H1 (cell line): ENCODE measurements around the gene CLDN4. TPM values are rescaled to one million over a fixed set of nuclear protein-coding genes. Genes with fewer than 3 reads are reported as not detected.

Experiments used
- CTCF ChIA-PET: fragments of 300-600 bp; sonication (Branson Sonifier 250); formaldehyde crosslinking; loops from one replicate; lab custom pipeline; 2021; ENCODE audit not compliant: partially characterized antibody; lab: Charles Lee
- POLR2A ChIA-PET: fragments of 300-600 bp; sonication (Branson Sonifier 250); formaldehyde crosslinking; loops from one replicate; lab custom pipeline; 2021; ENCODE audit warnings: inconsistent platforms; ENCODE audit not compliant: partially characterized antibody; lab: Charles Lee
- DNase-seq, 2 experiments: peaks; one replicate each; pipeline versions ENCODE4 v3.0.0 to v3.0.0-alpha.2; 2010 to 2022; ENCODE audit warnings: low spot score in 2 of 2, low read depth in 1 of 2, mixed read lengths in 1 of 2
- FAIRE-seq: peaks from 2 replicates; lab custom pipeline; 2011; peaks lifted over from hg19 to GRCh38; lab: Jason Lieb, UNC
- H2AFZ ChIP-seq: 2 replicates; pipeline ENCODE4 v1.8.1; 2012; ENCODE audit warnings: low read length, inconsistent platforms
- H2AK5ac ChIP-seq: 2 replicates; pipeline ENCODE4 v1.6.1; 2013; ENCODE audit warnings: low read depth, low read length
- H2BK120ac ChIP-seq: replicated peaks from 2 replicates; pipeline ENCODE3; 2013; ENCODE audit warnings: low read depth, low read length, inconsistent platforms
- H2BK12ac ChIP-seq: 2 replicates; pipeline ENCODE4 v1.6.1; 2013; ENCODE audit warnings: low read depth, low read length
- H2BK15ac ChIP-seq: 2 replicates; pipeline ENCODE4 v1.6.1; 2013; ENCODE audit warnings: low read length
- H2BK20ac ChIP-seq: 2 replicates; pipeline ENCODE4 v1.6.1; 2013; ENCODE audit warnings: low read length
- H2BK5ac ChIP-seq: 2 replicates; pipeline ENCODE4 v1.6.1; 2013; ENCODE audit warnings: low read depth, low read length
- H3K14ac ChIP-seq: 2 replicates; pipeline ENCODE4 v1.6.1; 2013; ENCODE audit warnings: inconsistent platforms; ENCODE audit not compliant: insufficient read length
- H3K18ac ChIP-seq: 2 replicates; pipeline ENCODE4 v1.6.1; 2013; ENCODE audit warnings: low read length; ENCODE audit errors: extremely low read depth
- H3K23ac ChIP-seq: 2 replicates; pipeline ENCODE4 v1.6.1; 2013; ENCODE audit warnings: inconsistent platforms; ENCODE audit not compliant: insufficient read length
- H3K23me2 ChIP-seq: 2 replicates; pipeline ENCODE4 v1.6.1; 2013; ENCODE audit warnings: low read depth, low read length
- H3K27ac ChIP-seq: 2 replicates; pipeline ENCODE4 v1.6.1; 2011; ENCODE audit warnings: low read depth, low read length, inconsistent platforms
- H3K27me3 ChIP-seq, 4 experiments: replicated peaks in 1 of 4; 1 replicate in 1 of 4; 2 replicates in 3 of 4; pipeline versions ENCODE4 v1.6.1 to v1.8.1; 2011 to 2013; ENCODE audit warnings: low read length in 3 of 4, mild to moderate bottlenecking in 3 of 4, inconsistent platforms in 2 of 4, mixed read lengths in 2 of 4, moderate library complexity in 1 of 4; ENCODE audit not compliant: control insufficient read depth in 3 of 4, insufficient read depth in 3 of 4; ENCODE audit errors: extremely low read depth in 1 of 4
- H3K36me3 ChIP-seq, 4 experiments: 2 replicates each; pipeline versions ENCODE4 v1.6.1 to v1.8.1; 2011 to 2013; ENCODE audit warnings: mild to moderate bottlenecking in 4 of 4, low read length in 3 of 4, moderate library complexity in 2 of 4, control low read depth in 1 of 4, inconsistent platforms in 1 of 4; ENCODE audit not compliant: insufficient read depth in 4 of 4, control insufficient read depth in 2 of 4
- H3K4ac ChIP-seq: replicated peaks from 2 replicates; pipeline ENCODE3; 2013; ENCODE audit warnings: low read length, low read depth, mixed read lengths, inconsistent platforms; ENCODE audit not compliant: insufficient read length
- H3K4me1 ChIP-seq, 4 experiments: replicated peaks in 1 of 4; 1 replicate in 1 of 4; 2 replicates in 3 of 4; pipeline versions ENCODE4 v1.6.1 to v1.8.1; 2011 to 2013; ENCODE audit warnings: low read length in 3 of 4, inconsistent platforms in 2 of 4, mixed read lengths in 1 of 4; ENCODE audit not compliant: insufficient read depth in 4 of 4, control insufficient read depth in 3 of 4
- H3K4me2 ChIP-seq, 2 experiments: 2 replicates each; pipeline versions ENCODE4 v1.6.1 to v1.8.1; 2011 to 2013; ENCODE audit warnings: low read depth in 2 of 2, low read length in 2 of 2, control low read depth in 1 of 2, inconsistent platforms in 1 of 2, mild to moderate bottlenecking in 1 of 2; ENCODE audit not compliant: insufficient read depth in 1 of 2
- H3K4me3 ChIP-seq, 4 experiments: fragments of 200-600, 300-600 bp in 1 of 4; sonication (generic), shearing (Covaris generic), sonication (Bioruptor Twin) in 1 of 4; 2 replicates each; pipeline versions ENCODE4 v1.5.1 to v1.8.1; 2011 to 2016; ENCODE audit warnings: low read length in 4 of 4, low read depth in 3 of 4, control low read depth in 2 of 4, inconsistent platforms in 2 of 4, mild to moderate bottlenecking in 2 of 4, mixed read lengths in 1 of 4, moderate library complexity in 1 of 4; ENCODE audit not compliant: insufficient read depth in 2 of 4; ENCODE audit errors: extremely low read depth in 1 of 4
- H3K56ac ChIP-seq: replicated peaks from 2 replicates; pipeline ENCODE3; 2013; ENCODE audit warnings: low read depth, mild to moderate bottlenecking, mixed read lengths, low read length, inconsistent platforms; ENCODE audit not compliant: insufficient read length
- H3K79me1 ChIP-seq: 2 replicates; pipeline ENCODE4 v1.6.1; 2013; ENCODE audit warnings: low read depth, low read length, control low read depth
- H3K79me2 ChIP-seq, 2 experiments: 2 replicates each; pipeline versions ENCODE4 v1.6.1 to v1.8.1; 2012 to 2013; ENCODE audit warnings: low read length in 2 of 2, mild to moderate bottlenecking in 2 of 2, inconsistent platforms in 1 of 2; ENCODE audit not compliant: insufficient read depth in 2 of 2, control insufficient read depth in 1 of 2
- H3K9ac ChIP-seq, 4 experiments: replicated peaks in 1 of 4; 1 replicate in 1 of 4; 2 replicates in 3 of 4; pipeline versions ENCODE4 v1.6.1 to v1.8.1; 2011 to 2013; ENCODE audit warnings: low read depth in 3 of 4, low read length in 3 of 4, control low read depth in 2 of 4, mild to moderate bottlenecking in 2 of 4, moderate library complexity in 2 of 4, inconsistent platforms in 1 of 4; ENCODE audit errors: extremely low read depth in 1 of 4
- H3K9me3 ChIP-seq, 2 experiments: 2 replicates each; pipeline versions ENCODE4 v1.6.1 to v1.8.1; 2012 to 2013; ENCODE audit warnings: mild to moderate bottlenecking in 2 of 2, moderate library complexity in 2 of 2, control low read depth in 1 of 2, inconsistent platforms in 1 of 2, low read depth in 1 of 2, low read length in 1 of 2, mixed read lengths in 1 of 2; ENCODE audit not compliant: insufficient read depth in 2 of 2
- H4K20me1 ChIP-seq, 2 experiments: replicated peaks in 1 of 2; 2 replicates each; pipeline versions ENCODE3 to v1.8.1; 2011 to 2013; ENCODE audit warnings: inconsistent platforms in 2 of 2, low read length in 2 of 2, mild to moderate bottlenecking in 1 of 2; ENCODE audit not compliant: insufficient read depth in 2 of 2, control insufficient read depth in 1 of 2
- H4K5ac ChIP-seq: 2 replicates; pipeline ENCODE4 v1.6.1; 2013; ENCODE audit warnings: low read length, low read depth, mixed read lengths, inconsistent platforms; ENCODE audit not compliant: insufficient read length
- H4K8ac ChIP-seq: 2 replicates; pipeline ENCODE4 v1.8.0; 2013; ENCODE audit warnings: mild to moderate bottlenecking, moderate library complexity, low read length, inconsistent platforms; ENCODE audit not compliant: insufficient read depth; ENCODE audit errors: extremely low read depth
- H4K91ac ChIP-seq: replicated peaks from 2 replicates; pipeline ENCODE3; 2013; ENCODE audit warnings: low read length, mixed read lengths, inconsistent platforms; ENCODE audit not compliant: insufficient read length
- BRCA1 ChIP-seq: IDR thresholded peaks from 2 replicates; pipeline ENCODE4 v1.6.1; 2012; ENCODE audit warnings: low read depth, low read length, improper control_type of control experiment
- CEBPB ChIP-seq: IDR thresholded peaks from 2 replicates; pipeline ENCODE4 v1.6.1; 2012; ENCODE audit warnings: low read depth, low read length
- CHD2 ChIP-seq: IDR thresholded peaks from 2 replicates; pipeline ENCODE4 v1.6.1; 2012; ENCODE audit warnings: low read length, improper control_type of control experiment
- POLR2AphosphoS5 ChIP-seq: IDR thresholded peaks from 2 replicates; pipeline ENCODE4 v1.6.1; 2011; ENCODE audit warnings: low read depth, low read length
- RFX5 ChIP-seq: IDR thresholded peaks from 2 replicates; pipeline ENCODE4 v1.6.1; 2011; ENCODE audit warnings: low read depth, low read length, improper control_type of control experiment, borderline replicate concordance
- WGBS, 2 experiments: shearing (Covaris generic) in 1 of 2; methylation state at CpG; one replicate each; pipeline versions ENCODE4 v1.1.6 to v1.1.7; 2013 to 2015; ENCODE audit warnings: low lambda C conversion rate in 2 of 2, mixed read lengths in 2 of 2, inconsistent platforms in 1 of 2, low coverage in 1 of 2, missing lambda C conversion rate in 1 of 2; ENCODE audit not compliant: insufficient replicate concordance in 2 of 2, insufficient coverage in 1 of 2, insufficient read length in 1 of 2; ENCODE audit errors: extremely low coverage in 1 of 2, missing lambda C conversion rate in 1 of 2; 5-methylcytosine and 5-hydroxymethylcytosine counted together
- polyA plus RNA-seq, 7 experiments: library from polyadenylated mRNA; depleted of rRNA in 3 of 7; stranded (reverse) in 5 of 7; unstranded in 2 of 7; fragments of >200 nt in 5 of 7; fragments of 200-250 nt in 2 of 7; gene quantifications; 1 replicate in 5 of 7; 2 replicates in 1 of 7; 4 replicates in 1 of 7; pipeline versions ENCODE4 v1.2.1 to v1.2.3, GENCODE V29; 2011 to 2013; ENCODE audit warnings: missing spikeins in 2 of 7, mixed read lengths in 2 of 7
- total RNA-seq: library from RNA; stranded (reverse); fragmentation: NEBNext Ultra II Directional; extraction: Animal tissue kit (Norgen Biotek cat#: 25700); gene quantifications from 2 replicates; pipeline ENCODE4 v1.2.1, GENCODE V29; 2021

CLDN4 gene
- total and polyA plus RNA-seq, 2 of the 8 experiments (the other 6 are each of a cell fraction or from before 2014, with no cell fraction given) = 28.0 to 69.3 TPM

- Histone ChIP-seq H4K91ac (no peak overlapping the region), H2AFZ (no peak overlapping the region), H3K79me1 (no peaks in the 10 kb centered on the region), H4K8ac (no peak overlapping the region), H3K27me3 (no peaks in the 10 kb centered on the region), H2BK12ac (peak overlapping the region; percentile 30; the same call in 1 of the 2 replicates), H3K56ac (no peak overlapping the region), H3K23ac (no peak overlapping the region), H2AK5ac (no peak overlapping the region), H3K4me3 (no peak overlapping the region), H3K4me1 (peaks cover 0 to 6% (median 3%) of the 10 kb centered on the region in 4 experiments; a peak in 5 of 7 replicates), H3K36me3 (no peaks in the 10 kb centered on the region), H4K5ac (no peak overlapping the region), H2BK120ac (no peak overlapping the region), H3K14ac (no peak overlapping the region), H3K9me3 (no peaks in the 10 kb centered on the region), H4K20me1 (no peaks in the 10 kb centered on the region), H3K18ac (no peak overlapping the region), H3K4me2 (no peak overlapping the region), H3K4ac (no peak overlapping the region), H2BK5ac (no peak overlapping the region), H3K79me2 (no peaks in the 10 kb centered on the region), H3K9ac (no peak overlapping the region), H3K27ac (no peak overlapping the region), H2BK20ac (0 out of 2 replicates have a peak overlapping the region, but pooled peaks have one; percentile 21), H2BK15ac (no peak overlapping the region), H3K23me2 (0 out of 2 replicates have a peak, but pooled peaks cover 3% of the 10 kb centered on the region)
- CTCF ChIA-PET = interaction anchor here (0.7 to 5.2 kb wide), 17 partner anchors 11 to 391 kb away, joined by 3 to 23 read pairs (median 3); partner anchors contain the start of genes ABHD11 and CLDN4
- POLR2A ChIA-PET = interaction anchor here (0.6 to 10.0 kb wide), 9 partner anchors 8 to 268 kb away, joined by 3 to 72 read pairs (median 3); partner anchors contain the start of gene CLDN4
- DNase-seq (no peak), FAIRE-seq (no peak)
- 90% methylated on average over 8 of the region's 8 CpGs; no CpG with 5 or more reads in 1 of the 2 experiments for WGBS, 2 experiments
- no peak for TF ChIP-seq CHD2
- TF ChIP-seq CEBPB = no peak
- no peak for TF ChIP-seq RFX5
- no peak for TF ChIP-seq POLR2AphosphoS5
- no peak for TF ChIP-seq BRCA1
Observed at GRCh38 chr7:73815436-73815835, 15.4 kb upstream of the CLDN4 start.
